Choroid plexus epithelial cell (primary cell): Measurements from ENCODE around the gene AP3B2.

Experiments
- DNase-seq: peaks from one replicate; pipeline ENCODE4 v3.0.0-alpha.2; 2010; ENCODE audit warnings: low read depth
- H3K4me3 ChIP-seq: 2 replicates; pipeline ENCODE4 v1.5.1; 2011; ENCODE audit warnings: low read depth, mild to moderate bottlenecking, control low read depth, low read length, moderate library complexity
- CTCF ChIP-seq: conservative IDR thresholded peaks from 2 replicates; pipeline ENCODE4 v1.5.1; 2011; ENCODE audit warnings: low read depth, mild to moderate bottlenecking, control low read depth, inconsistent platforms, low read length, moderate library complexity

The AP3B2 gene

GRCh38 chr15:82662641-82663040 is 47.0 kb downstream of the AP3B2 start:
- no peak overlapping the region for H3K4me3 ChIP-seq
- no peak for DNase-seq
- TF ChIP-seq CTCF: no peak

GRCh38 chr15:82660378-82660777 is 49.3 kb downstream of the AP3B2 start:
- no peak overlapping the region for H3K4me3 ChIP-seq
- no peak for DNase-seq
- no peak for TF ChIP-seq CTCF

- no peak for TF ChIP-seq CTCF
- H3K4me3 ChIP-seq: no peak overlapping the region
- DNase-seq: no peak
Measured at GRCh38 chr15:82656641-82657266, 52.9 kb downstream of the AP3B2 start.

- DNase-seq: no peak
- TF ChIP-seq CTCF: no peak
- no peak overlapping the region for H3K4me3 ChIP-seq
Measured at GRCh38 chr15:82655606-82656005, 54.1 kb downstream of the AP3B2 start.

- no peak overlapping the region for H3K4me3 ChIP-seq
- TF ChIP-seq CTCF: no peak
- no peak for DNase-seq
Measured at GRCh38 chr15:82653483-82654168, 56.0 kb downstream of the AP3B2 start.

GRCh38 chr15:82651708-82652107 is 58.0 kb downstream of the AP3B2 start:
- no peak for TF ChIP-seq CTCF
- no peak for DNase-seq
- H3K4me3 ChIP-seq: no peak overlapping the region
